H9 (cell line): Measurements from ENCODE around the gene CTLA4. TPM values are rescaled to one million over a fixed set of nuclear protein-coding genes. Genes with fewer than 3 reads are reported as not detected.

ENCODE experiments used
- DNase-seq: peaks from one replicate; pipeline ENCODE4 v3.0.0-alpha.2; 2017
- H2AFZ ChIP-seq: one replicate; pipeline ENCODE4 v1.6.1; 2013; ENCODE audit warnings: mild to moderate bottlenecking, low read length, control low read depth, moderate library complexity
- H2AK5ac ChIP-seq: 2 replicates; pipeline ENCODE4 v1.6.1; 2013; ENCODE audit warnings: low read length, control low read depth, mixed read lengths; ENCODE audit not compliant: insufficient read length
- H2BK120ac ChIP-seq: one replicate; pipeline ENCODE4 v1.6.1; 2013; ENCODE audit warnings: low read depth, mild to moderate bottlenecking, low read length, control low read depth, inconsistent platforms; ENCODE audit not compliant: poor library complexity, severe bottlenecking
- H2BK12ac ChIP-seq: 2 replicates; pipeline ENCODE4 v1.6.1; 2013; ENCODE audit warnings: low read length, control low read depth, mixed read lengths, low read depth; ENCODE audit not compliant: insufficient read length
- H2BK15ac ChIP-seq: 2 replicates; pipeline ENCODE4 v1.6.1; 2013; ENCODE audit warnings: low read depth, low read length, control low read depth
- H2BK20ac ChIP-seq: one replicate; pipeline ENCODE4 v1.6.1; 2013; ENCODE audit warnings: low read depth, mild to moderate bottlenecking, low read length, control low read depth, inconsistent platforms; ENCODE audit not compliant: poor library complexity, severe bottlenecking
- H2BK5ac ChIP-seq: 2 replicates; pipeline ENCODE4 v1.6.1; 2013; ENCODE audit warnings: low read length, control low read depth, mixed read lengths; ENCODE audit not compliant: insufficient read length
- H3K14ac ChIP-seq: 2 replicates; pipeline ENCODE4 v1.6.1; 2013; ENCODE audit warnings: low read length, control low read depth; ENCODE audit not compliant: insufficient read depth
- H3K18ac ChIP-seq: 2 replicates; pipeline ENCODE4 v1.6.1; 2013; ENCODE audit warnings: low read depth, mild to moderate bottlenecking, mixed read lengths, low read length, control low read depth; ENCODE audit not compliant: insufficient read length
- H3K23ac ChIP-seq: 2 replicates; pipeline ENCODE4 v1.6.1; 2013; ENCODE audit warnings: low read length, control low read depth, mixed read lengths, low read depth; ENCODE audit not compliant: insufficient read length
- H3K23me2 ChIP-seq: 2 replicates; pipeline ENCODE4 v1.6.1; 2013; ENCODE audit warnings: low read depth, mild to moderate bottlenecking, mixed read lengths, low read length, control low read depth; ENCODE audit not compliant: insufficient read length, poor library complexity, severe bottlenecking
- H3K27ac ChIP-seq: 2 replicates; pipeline ENCODE4 v1.5.1; 2013; ENCODE audit warnings: low read length, control low read depth, mixed read lengths, low read depth; ENCODE audit not compliant: insufficient read length
- H3K27me3 ChIP-seq: 2 replicates; pipeline ENCODE4 v1.6.1; 2013; ENCODE audit warnings: low read length, control low read depth, inconsistent platforms; ENCODE audit not compliant: insufficient read depth
- H3K4ac ChIP-seq: 2 replicates; pipeline ENCODE4 v1.6.1; 2013; ENCODE audit warnings: low read depth, mild to moderate bottlenecking, control low read depth, inconsistent platforms, low read length, moderate library complexity
- H3K4me1 ChIP-seq: 2 replicates; pipeline ENCODE4 v1.6.1; 2013; ENCODE audit warnings: low read length, control low read depth, inconsistent platforms; ENCODE audit not compliant: insufficient read depth
- H3K4me2 ChIP-seq: 2 replicates; pipeline ENCODE4 v1.6.1; 2013; ENCODE audit warnings: low read length, control low read depth, mixed read lengths; ENCODE audit not compliant: insufficient read length, insufficient read depth
- H3K56ac ChIP-seq: 2 replicates; pipeline ENCODE4 v1.6.1; 2013; ENCODE audit warnings: low read depth, mild to moderate bottlenecking, mixed read lengths, low read length, control low read depth; ENCODE audit not compliant: insufficient read length
- H3K79me1 ChIP-seq: 2 replicates; pipeline ENCODE4 v1.6.1; 2013; ENCODE audit warnings: low read depth, mild to moderate bottlenecking, moderate library complexity, low read length, control low read depth, inconsistent platforms; ENCODE audit not compliant: insufficient read depth, poor library complexity, severe bottlenecking
- H3K79me2 ChIP-seq: 2 replicates; pipeline ENCODE4 v1.6.1; 2013; ENCODE audit warnings: low read length, control low read depth, inconsistent platforms; ENCODE audit not compliant: insufficient read depth
- H3K9ac ChIP-seq: 2 replicates; pipeline ENCODE4 v1.6.1; 2013; ENCODE audit warnings: low read length, control low read depth, mixed read lengths; ENCODE audit not compliant: insufficient read length; ENCODE audit errors: extremely low read depth
- H3K9me3 ChIP-seq: one replicate; pipeline ENCODE4 v1.6.1; 2013; ENCODE audit warnings: low read depth, low read length, inconsistent platforms; ENCODE audit not compliant: control insufficient read depth
- H3T11ph ChIP-seq: one replicate; pipeline ENCODE4 v1.6.1; 2013; ENCODE audit warnings: mild to moderate bottlenecking, low read length, control low read depth, inconsistent platforms
- H4K20me1 ChIP-seq: one replicate; pipeline ENCODE4 v1.6.1; 2013; ENCODE audit not compliant: control insufficient read depth, insufficient read length, insufficient read depth
- H4K5ac ChIP-seq: 2 replicates; pipeline ENCODE4 v1.6.1; 2013; ENCODE audit warnings: low read depth, mild to moderate bottlenecking, mixed read lengths, low read length, control low read depth; ENCODE audit not compliant: insufficient read length
- H4K8ac ChIP-seq: replicated peaks from 2 replicates; pipeline ENCODE4 v1.6.1; 2013; ENCODE audit warnings: low read length, control low read depth, mixed read lengths, low read depth; ENCODE audit not compliant: insufficient read length
- H4K91ac ChIP-seq: 2 replicates; pipeline ENCODE4 v1.6.1; 2013; ENCODE audit warnings: low read depth, mild to moderate bottlenecking, moderate library complexity, mixed read lengths, low read length, control low read depth; ENCODE audit not compliant: insufficient read length
- H3K27ac Mint-ChIP-seq, 3 experiments: 2 replicates in 2 of 3; 3 replicates in 1 of 3; pipeline ENCODE4 v1.8.0; 2020 to 2021; ENCODE audit warnings: mixed read lengths in 3 of 3, mild to moderate bottlenecking in 1 of 3, moderate library complexity in 1 of 3
- H3K27me3 Mint-ChIP-seq: 2 replicates; pipeline ENCODE4 v1.8.0; 2021; ENCODE audit warnings: low read depth, mild to moderate bottlenecking, moderate library complexity, mixed read lengths
- H3K36me3 Mint-ChIP-seq, 3 experiments: 2 replicates in 2 of 3; 3 replicates in 1 of 3; pipeline ENCODE4 v1.8.0; 2020 to 2021; ENCODE audit warnings: low read depth in 3 of 3, mixed read lengths in 3 of 3; ENCODE audit not compliant: insufficient read depth in 1 of 3
- H3K4me1 Mint-ChIP-seq, 2 experiments: 2 replicates each; pipeline ENCODE4 v1.8.0; 2020; ENCODE audit warnings: mixed read lengths in 2 of 2
- H3K4me3 Mint-ChIP-seq, 2 experiments: 2 replicates in 1 of 2; 3 replicates in 1 of 2; pipeline ENCODE4 v1.8.0; 2020 to 2021; ENCODE audit warnings: mild to moderate bottlenecking in 2 of 2, mixed read lengths in 2 of 2, moderate library complexity in 1 of 2
- H3K9me3 Mint-ChIP-seq, 2 experiments: 2 replicates in 1 of 2; 3 replicates in 1 of 2; pipeline ENCODE4 v1.8.0; 2020; ENCODE audit warnings: mild to moderate bottlenecking in 2 of 2, mixed read lengths in 2 of 2, moderate library complexity in 1 of 2
- CTCF ChIP-seq: fragments of 200-600 bp; sonication (generic); conservative IDR thresholded peaks from 3 replicates; pipeline ENCODE4 v1.8.0; 2021; ENCODE audit warnings: antibody characterized with exemption, mild to moderate bottlenecking
- WGBS: extraction: QIAGEN DNeasy Blood & Tissue Kit; methylation state at CpG from one replicate; pipeline ENCODE4 v1.1.7; 2013; ENCODE audit warnings: missing lambda C conversion rate, low lambda C conversion rate, mixed read lengths; ENCODE audit not compliant: insufficient read length; ENCODE audit errors: extremely low coverage; 5-methylcytosine and 5-hydroxymethylcytosine counted together
- total RNA-seq: library from RNA; stranded (reverse); gene quantifications from 2 replicates; pipeline ENCODE4 v1.2.1, GENCODE V29; 2021

CTLA4 gene
- total RNA-seq, 1 experiment from 2014 or later = not detected

GRCh38 chr2:203824603-203825002 is 43.0 kb upstream of the CTLA4 start:
- no peak overlapping the region for H3K9ac ChIP-seq
- H3K9me3 Mint-ChIP-seq = peaks cover 0 to 11% of the 10 kb centered on the region in 2 experiments; a peak in 1 of 5 replicates
- no peak overlapping the region for H2AFZ ChIP-seq
- H4K20me1 ChIP-seq = no peaks in the 10 kb centered on the region
- no peak overlapping the region for H3K18ac ChIP-seq
- no peak overlapping the region for H2AK5ac ChIP-seq
- H3K23me2 ChIP-seq = no peaks in the 10 kb centered on the region
- H3K4me1 Mint-ChIP-seq = no peaks in the 10 kb centered on the region
- no peak overlapping the region for H3K56ac ChIP-seq
- no peak overlapping the region for H2BK12ac ChIP-seq
- no peaks in the 10 kb centered on the region; the same call in 1 of the 2 replicates for H3K27me3 Mint-ChIP-seq
- H3K14ac ChIP-seq = no peak overlapping the region
- no peak overlapping the region for H3K4me3 Mint-ChIP-seq
- no peaks in the 10 kb centered on the region for H3K79me1 ChIP-seq
- H3K4ac ChIP-seq = no peak overlapping the region
- H3K4me2 ChIP-seq = no peak overlapping the region
- WGBS = no CpG with 5 or more reads among the region's 3 CpGs
- no peak overlapping the region for H2BK15ac ChIP-seq
- no peak overlapping the region for H2BK120ac ChIP-seq
- no peak overlapping the region for H4K5ac ChIP-seq
- H3K4me1 ChIP-seq = no peaks in the 10 kb centered on the region
- H3K27ac Mint-ChIP-seq = no peak overlapping the region
- no peaks in the 10 kb centered on the region for H3K9me3 ChIP-seq
- no peaks in the 10 kb centered on the region for H3K27me3 ChIP-seq
- no peak overlapping the region for H2BK5ac ChIP-seq
- no peaks in the 10 kb centered on the region for H3K79me2 ChIP-seq
- H3K23ac ChIP-seq = no peak overlapping the region
- no peak overlapping the region for H2BK20ac ChIP-seq
- no peak for TF ChIP-seq CTCF
- H4K91ac ChIP-seq = no peak overlapping the region
- DNase-seq = no peak
- no peak overlapping the region for H4K8ac ChIP-seq
- H3K27ac ChIP-seq = no peak overlapping the region
- no peak overlapping the region for H3T11ph ChIP-seq
- H3K36me3 Mint-ChIP-seq = no peaks in the 10 kb centered on the region; a peak in 1 of 7 replicates
